Activated T-cell treated with anti-CD3 and anti-CD28 coated beads for 24 hours (primary cell): ENCODE data around the gene KCNK4.
A peak's percentile ranks its signal among the peaks of the same experiment; 100 is the strongest.
"Not testable (repeated sequence)": the region's sequence is repeated elsewhere in the genome, so short reads cannot be mapped to it uniquely, and the experiment has no call there.

ENCODE experiments used
- DNase-seq: peaks from one replicate; pipeline ENCODE4 v3.0.0-alpha.2; 2020; ENCODE audit warnings: low read depth

Gene KCNK4

DNA sequence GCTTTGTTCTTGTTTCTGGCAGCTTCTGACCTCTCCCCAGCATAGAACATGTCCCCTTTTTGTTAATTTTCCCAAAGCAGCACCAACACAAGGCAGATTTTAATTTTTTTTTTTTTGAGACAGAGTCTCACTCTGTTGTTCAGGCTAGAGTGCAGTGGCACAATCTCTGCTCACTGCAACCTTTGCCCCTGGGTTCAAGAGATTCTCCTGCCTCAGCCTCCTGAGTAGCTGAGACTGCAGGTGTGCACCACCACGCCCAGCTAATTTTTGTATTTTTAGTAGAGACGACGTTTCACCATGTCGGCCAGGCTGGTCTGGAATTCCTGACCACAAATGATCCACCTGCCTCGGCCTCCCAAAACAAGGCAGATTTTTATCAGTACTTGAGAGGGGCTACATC lies 16.7 kb downstream of the KCNK4 start:
- not testable (repeated sequence) for DNase-seq

DNA sequence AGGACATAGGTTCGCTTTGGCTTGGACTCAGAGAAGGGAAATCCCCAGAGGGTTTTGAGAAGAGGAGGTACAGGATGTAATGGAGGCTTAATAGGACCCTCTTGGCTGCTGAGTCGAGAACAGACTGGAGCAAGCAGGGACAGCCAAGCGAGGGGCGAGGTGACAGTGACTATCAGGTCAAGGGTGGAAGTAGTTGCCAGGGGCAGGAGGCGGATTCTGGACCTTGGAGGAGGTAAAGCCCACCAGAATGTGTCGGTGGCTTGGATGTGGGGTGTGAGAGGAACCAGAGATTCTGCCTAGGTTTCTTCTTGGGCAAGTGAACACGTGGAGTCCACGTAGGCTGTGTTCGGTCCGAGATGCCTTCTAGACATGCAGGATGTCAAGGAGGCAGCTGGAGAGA lies 21.8 kb downstream of the KCNK4 start:
- no peak for DNase-seq

DNA sequence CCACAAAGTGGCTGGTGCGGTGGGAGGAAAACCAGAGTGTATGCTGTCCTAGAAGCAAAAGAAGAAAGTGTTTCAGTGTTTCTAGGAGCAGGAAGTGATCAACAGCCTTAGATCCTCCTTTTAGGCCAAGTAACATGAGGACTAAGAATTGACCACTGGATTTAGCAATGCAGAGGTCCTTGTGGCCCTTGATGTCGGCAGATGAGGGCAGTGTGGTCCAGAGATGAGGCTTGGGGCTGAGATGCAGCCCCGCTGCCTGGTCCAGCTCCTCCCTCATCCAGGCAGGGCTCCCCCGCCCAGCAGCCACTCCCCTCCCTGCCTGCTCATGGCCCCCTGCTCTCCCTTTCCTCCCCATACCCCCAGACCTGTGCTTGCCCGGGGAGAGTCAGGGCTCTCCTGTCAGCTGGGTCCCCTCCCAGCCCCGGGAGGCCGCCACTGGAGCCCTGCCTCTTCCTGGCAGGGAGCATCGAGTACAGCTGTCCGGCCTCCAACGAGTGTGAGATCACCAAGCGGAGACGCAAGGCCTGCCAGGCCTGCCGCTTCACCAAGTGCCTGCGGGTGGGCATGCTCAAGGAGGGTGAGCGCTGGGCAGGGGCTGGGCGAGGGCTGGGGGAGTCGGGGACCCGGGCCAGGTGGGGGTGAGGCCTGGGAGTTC lies 22.5 kb downstream of the KCNK4 start:
- no peak for DNase-seq

DNA sequence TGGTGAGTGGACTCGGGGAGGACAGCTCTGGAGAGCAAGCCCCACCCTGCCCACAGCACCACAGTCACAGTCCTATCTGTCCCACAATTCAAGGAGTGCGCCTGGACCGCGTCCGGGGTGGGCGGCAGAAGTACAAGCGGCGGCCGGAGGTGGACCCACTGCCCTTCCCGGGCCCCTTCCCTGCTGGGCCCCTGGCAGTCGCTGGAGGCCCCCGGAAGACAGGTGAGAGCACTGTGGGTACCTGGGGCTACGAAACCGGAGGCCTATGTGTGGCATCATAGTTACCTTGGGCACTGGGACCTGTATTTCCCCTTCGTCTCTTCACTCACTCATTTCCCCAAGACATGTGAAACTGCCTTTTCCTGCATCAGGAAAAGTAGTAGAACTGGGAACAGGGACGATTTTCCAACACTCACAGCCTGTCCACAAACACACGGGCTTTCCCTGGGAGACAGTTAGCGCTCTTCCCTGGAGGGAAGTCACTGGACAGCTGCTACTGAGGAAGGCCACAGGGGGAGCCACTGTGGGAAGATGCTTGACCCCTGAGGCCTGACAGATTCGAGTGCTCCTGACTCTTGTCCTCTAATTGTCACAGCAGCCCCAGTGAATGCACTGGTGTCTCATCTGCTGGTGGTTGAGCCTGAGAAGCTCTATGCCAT lies 23.2 kb downstream of the KCNK4 start:
- no peak for DNase-seq

DNA sequence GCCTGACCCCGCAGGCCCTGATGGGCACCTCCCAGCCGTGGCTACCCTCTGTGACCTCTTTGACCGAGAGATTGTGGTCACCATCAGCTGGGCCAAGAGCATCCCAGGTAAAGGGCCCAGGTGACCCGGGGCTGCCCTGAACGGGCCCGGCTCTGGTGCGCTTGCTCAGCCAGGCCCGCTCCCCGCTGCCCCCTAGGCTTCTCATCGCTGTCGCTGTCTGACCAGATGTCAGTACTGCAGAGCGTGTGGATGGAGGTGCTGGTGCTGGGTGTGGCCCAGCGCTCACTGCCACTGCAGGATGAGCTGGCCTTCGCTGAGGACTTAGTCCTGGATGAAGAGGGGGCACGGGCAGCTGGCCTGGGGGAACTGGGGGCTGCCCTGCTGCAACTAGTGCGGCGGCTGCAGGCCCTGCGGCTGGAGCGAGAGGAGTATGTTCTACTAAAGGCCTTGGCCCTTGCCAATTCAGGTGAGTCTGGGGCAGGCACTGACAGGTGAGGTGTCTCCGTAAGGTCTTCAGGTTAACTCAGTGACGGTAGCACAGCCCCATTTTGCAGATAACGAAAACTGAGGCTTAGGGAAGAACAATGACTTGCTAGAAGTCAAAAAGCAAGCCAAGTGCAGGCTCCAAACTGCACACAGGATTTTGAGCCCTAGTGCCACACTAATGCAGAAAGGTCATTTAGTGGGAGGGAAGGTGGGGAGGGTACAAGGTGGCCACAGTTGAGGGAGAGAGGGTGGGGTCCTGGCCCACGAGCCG lies 23.9 kb downstream of the KCNK4 start:
- no peak for DNase-seq

GRCh38 chr11:64315667-64316526 lies 24.8 kb downstream of the KCNK4 start:
- DNase-seq, result not testable (repeated sequence)

DNA sequence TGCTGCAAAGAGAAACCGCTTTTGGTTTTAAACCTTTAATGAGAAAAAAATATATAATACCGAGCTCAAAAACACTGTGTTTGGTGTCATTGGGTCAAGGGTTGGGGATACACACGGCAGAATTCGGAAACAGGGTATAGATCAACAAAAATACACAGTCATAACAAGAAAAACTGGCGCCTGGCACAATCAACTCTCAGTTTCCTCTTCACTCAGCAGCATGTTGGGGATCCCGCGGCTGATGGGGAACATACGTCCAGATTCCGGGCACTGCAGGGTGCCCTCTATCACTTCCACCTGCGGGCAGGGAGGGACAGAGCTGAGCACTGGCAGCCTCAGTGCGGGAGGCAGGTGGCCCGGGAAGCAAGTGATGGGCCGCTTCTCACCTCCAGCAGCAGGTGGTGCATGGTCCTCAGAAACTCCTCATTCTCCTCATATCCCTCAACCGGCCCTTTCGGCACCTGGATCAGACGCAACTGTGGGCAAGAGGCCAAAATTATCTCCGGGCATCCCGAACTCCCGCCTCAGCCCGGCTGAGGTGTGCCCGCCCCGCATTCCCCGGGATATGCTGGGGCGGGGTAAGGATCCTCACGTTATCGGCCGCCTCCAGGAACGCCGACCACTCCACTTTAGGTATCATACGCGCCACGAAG lies 25.7 kb downstream of the KCNK4 start:
- DNase-seq, result no peak

GRCh38 chr11:64317325-64317960 lies 26.3 kb downstream of the KCNK4 start, which contains the start of gene TRMT112:
Gene TRMT112 (minus strand): TSS chr11:64317559. CDS start chr11:64317526, 33 bp downstream.
- peak; percentile 97 for DNase-seq

DNA sequence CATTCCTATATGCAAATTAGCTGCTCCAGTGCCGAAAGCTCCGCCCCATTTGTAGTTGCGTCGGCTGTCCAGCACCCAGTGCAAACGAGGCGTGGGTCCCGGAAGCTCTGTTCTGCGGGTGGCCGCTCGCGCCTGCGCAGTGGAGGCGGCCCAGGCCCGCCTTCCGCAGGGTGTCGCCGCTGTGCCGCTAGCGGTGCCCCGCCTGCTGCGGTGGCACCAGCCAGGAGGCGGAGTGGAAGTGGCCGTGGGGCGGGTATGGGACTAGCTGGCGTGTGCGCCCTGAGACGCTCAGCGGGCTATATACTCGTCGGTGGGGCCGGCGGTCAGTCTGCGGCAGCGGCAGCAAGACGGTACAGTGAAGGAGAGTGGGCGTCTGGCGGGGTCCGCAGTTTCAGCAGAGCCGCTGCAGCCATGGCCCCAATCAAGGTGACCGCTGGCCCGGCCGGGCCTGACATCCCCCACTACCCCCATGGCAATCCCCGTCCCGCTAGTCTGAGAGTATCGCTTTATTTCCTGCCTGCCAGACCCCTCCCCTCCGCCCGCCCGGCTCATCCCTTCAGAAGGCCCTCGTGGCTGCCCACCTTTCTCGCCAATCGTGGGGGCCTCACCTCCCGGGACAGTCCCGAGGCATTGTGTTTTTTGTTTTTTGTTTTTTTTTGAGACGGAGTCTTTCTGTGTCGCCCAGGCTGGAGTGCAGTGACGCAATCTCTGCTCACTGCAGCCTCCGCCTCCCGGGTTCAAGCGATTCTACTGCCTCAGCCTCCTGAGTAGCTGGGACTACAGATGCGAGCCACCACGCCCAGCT lies 27.1 kb downstream of the KCNK4 start, which contains the start of gene PRDX5:
PRDX5 (plus strand) TSS at position 161 of the 805 bp plus-strand sequence; CDS start at position 256, 95 bp downstream.
- DNase-seq, result peak; percentile 92

GRCh38 chr11:64318766-64319761 lies 28.0 kb downstream of the KCNK4 start:
- no peak for DNase-seq

- no peak for DNase-seq
Measured at GRCh38 chr11:64320556-64320955, 29.5 kb downstream of the KCNK4 start.

- no peak for DNase-seq
Measured at GRCh38 chr11:64321026-64321425, 29.9 kb downstream of the KCNK4 start.

DNA sequence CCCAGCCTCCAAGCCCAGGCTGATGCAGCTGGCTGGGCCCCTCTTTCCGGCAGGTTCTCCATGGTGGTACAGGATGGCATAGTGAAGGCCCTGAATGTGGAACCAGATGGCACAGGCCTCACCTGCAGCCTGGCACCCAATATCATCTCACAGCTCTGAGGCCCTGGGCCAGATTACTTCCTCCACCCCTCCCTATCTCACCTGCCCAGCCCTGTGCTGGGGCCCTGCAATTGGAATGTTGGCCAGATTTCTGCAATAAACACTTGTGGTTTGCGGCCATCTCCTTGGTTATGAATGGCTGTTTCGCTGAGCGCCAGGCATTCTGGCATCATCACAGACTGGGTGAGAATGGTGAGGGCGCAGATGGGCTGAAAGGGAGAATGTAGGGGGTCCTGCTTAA lies 30.4 kb downstream of the KCNK4 start:
- DNase-seq, result no peak

GRCh38 chr11:64322925-64323260 lies 31.8 kb downstream of the KCNK4 start:
- no peak for DNase-seq

GRCh38 chr11:64323373-64323772 lies 32.3 kb downstream of the KCNK4 start:
- no peak for DNase-seq

DNA sequence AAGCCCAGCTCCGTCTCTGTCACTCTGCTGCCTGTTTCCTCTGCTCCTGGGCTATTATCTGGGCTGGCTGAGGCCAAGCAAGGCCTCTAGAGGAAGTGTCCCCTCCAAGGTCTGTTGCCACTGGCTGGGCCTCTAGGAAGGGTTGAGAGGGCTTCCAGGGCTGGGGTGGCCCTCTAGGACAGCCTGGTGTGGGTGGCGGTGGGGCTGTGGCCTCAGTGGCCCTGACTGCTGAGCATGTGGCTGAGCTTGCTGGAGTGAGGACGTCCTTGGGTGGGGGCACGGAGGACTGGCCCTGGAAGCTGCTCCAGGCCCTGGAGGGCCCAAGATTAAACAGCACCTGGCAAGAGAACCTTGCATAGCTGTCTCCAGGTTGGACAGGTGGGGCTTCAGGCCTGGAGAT lies 32.9 kb downstream of the KCNK4 start:
- DNase-seq, result not testable (repeated sequence)

- DNase-seq, result no peak
Measured at GRCh38 chr11:64324692-64325469, 33.8 kb downstream of the KCNK4 start.

- DNase-seq, result no peak
Measured at GRCh38 chr11:64327375-64327774, 36.3 kb downstream of the KCNK4 start.
